HL-60/S4 treated with retinoic acid at 250 ng/mL for 4 days and 3 days (cell line): ENCODE data around the gene CPLX1.
"Not testable (repeated sequence)": the region's sequence is repeated elsewhere in the genome, so short reads cannot be mapped to it uniquely, and the experiment has no call there.

Experiments used
- in situ Hi-C: fragments of 300-500 bp; cut with MboI; formaldehyde crosslinking; loops from 2 replicates; pipeline ENCODE4 v1.7.0; 2022; ENCODE audit warnings: low sequenced_read_pairs

CPLX1 gene

DNA sequence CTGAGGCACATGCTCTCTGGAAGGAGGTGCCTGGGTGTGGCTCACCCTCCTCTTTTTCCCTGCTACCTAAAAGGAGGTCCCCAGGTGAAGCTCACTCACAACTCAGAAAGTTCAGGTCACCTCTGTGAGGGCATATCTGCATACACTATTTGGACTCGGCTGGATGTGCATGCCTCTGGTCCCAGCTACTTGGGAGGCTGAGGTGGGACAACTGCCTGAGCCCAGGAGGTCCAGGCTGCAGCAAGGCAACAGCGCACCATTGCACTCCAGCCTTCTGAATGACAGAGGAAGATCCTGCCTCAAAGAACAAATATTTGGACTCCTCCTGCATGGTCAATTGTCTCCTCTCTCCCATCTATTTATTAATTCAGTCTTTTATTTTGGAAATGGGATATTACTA, 46.4 kb downstream of the CPLX1 start:
- in situ Hi-C loops = no loop called here

- in situ Hi-C loops = no loop called here
Observed at GRCh38 chr4:777520-778262, 48.2 kb downstream of the CPLX1 start.

DNA sequence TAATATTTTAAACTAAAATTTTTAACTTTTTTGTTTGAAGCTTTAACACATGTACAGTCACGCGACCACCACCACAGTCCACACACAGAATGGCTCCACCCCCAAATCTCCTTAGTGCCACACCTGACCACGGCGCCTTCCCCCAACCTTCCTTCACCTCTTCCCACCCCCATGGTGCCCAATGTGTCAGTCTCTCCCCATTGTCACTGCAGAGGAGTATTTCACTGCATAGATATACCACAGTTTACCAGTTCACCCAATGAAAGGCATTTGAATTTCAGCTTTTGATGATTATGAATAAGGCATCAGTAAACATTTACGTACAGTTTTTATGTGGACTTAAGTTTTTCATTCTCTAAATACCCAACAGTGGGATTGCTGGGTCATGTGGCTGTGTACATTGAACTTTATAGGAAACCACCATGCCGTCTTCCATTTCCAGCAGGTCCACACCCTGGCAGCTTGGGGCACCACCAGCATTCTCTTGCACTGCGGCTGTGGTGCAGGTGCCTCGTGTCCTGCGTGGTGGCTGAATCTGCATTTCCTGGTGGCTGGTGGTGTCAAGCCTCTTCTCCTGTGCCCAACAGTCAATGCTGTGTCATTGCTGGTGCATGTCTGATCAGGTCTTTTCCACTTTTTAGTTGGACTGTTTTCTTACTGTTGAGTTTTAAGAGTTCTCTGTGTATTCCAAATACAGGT, 49.0 kb downstream of the CPLX1 start:
- in situ Hi-C loops = no loop called here

- in situ Hi-C loops = not testable (repeated sequence)
Observed at GRCh38 chr4:775485-775884, 50.4 kb downstream of the CPLX1 start.

GRCh38 chr4:774419-775092, 51.4 kb downstream of the CPLX1 start:
- in situ Hi-C loops = not testable (repeated sequence)

DNA sequence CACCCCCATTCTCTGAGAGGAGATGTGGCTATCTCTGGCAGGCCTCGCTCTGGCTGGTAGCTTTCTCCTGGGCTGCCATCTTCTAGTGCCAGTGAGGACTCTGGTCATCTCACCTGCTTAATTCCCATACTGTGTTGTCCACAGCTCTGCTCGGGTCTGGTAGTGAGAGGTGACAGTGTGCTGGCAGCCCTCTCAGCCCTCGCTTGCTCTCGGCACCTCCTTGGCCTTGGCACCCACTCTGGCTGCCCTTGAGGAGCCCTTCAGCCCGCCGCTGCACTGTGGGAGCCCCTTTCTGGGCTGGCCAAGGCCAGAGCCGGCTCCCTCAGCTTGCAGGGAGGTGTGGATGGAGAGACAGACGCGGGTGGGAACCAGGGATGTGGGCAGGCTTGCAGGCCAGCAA, 52.7 kb downstream of the CPLX1 start:
- in situ Hi-C loops = no loop called here

DNA sequence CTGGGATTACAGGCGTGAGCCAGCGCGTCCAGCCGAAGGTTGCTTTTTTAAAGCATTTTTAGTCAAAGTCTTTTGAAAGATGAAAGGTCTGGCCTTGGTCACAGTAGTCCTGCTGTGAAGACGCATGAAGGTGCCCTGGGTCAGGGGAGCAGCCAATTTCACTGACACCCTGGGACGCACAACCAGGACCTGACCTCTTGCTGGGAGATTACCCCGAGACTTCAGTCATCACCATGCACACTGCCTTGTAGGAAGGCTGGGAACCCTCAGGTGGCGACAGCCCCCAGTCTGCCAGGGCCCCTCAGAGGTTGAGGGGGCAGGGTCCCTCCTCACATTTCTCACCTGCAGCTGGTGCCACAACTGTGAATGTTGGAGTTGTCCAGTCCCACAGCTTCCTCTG, 53.2 kb downstream of the CPLX1 start:
- in situ Hi-C loops = no loop called here

DNA sequence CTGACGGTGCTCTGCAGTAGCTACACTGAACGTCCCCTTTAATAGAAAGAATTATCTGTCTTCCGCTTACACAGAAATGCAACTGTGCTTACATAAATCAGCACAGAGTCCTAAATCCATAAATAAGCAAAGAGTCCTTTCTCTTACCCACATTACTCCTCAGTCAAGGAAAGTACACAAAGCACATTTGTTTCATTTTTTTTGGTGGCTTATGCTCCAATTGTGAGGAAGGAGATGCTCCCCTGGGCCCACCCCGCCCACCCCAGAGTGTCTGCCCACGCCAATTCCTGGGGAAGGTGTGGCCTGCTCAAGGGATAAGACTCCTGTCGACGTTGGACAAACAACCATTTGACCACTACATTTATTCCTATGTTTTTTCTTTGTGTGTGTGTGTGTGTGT, 53.8 kb downstream of the CPLX1 start:
- in situ Hi-C loops = no loop called here

- in situ Hi-C loops = no loop called here
Observed at GRCh38 chr4:771464-771863, 54.5 kb downstream of the CPLX1 start.

DNA sequence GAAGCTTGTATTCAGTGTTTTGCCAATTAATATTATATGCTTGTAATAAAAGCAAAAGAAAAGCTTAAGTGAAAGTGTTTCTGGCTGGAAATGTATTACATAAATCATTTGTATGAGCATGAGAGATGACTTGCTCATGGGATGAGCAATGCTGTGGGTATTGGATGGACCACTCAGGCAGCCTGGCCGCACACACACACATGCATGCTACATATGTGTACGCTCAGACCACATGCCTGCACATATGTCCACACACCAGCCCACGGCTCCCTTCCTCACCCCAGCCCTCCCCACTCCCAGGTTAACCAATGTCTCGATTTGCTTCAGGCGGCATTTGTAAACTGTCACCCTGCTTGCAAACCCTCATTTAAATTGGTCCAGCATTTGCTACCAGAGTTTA, 55.9 kb downstream of the CPLX1 start:
- in situ Hi-C loops = no loop called here

DNA sequence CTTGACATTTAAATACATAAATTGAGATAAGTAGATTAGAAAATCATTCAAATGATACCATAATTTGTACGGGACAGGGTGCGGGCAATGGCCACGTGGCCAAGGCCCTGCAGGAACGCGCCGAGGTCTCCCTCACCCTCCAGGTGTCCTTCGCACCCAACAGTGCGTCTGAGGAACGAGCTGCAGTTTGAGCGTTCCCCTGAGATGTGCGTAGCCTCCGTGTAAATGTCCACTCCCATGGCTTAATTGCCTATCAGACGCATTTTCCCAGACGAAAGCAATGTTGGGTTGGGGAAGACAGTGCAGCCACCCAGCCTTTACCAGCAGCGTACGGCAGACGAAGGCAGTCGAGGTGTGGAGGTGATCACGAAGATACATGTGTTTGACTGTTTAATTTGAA, 56.4 kb downstream of the CPLX1 start:
- in situ Hi-C loops = no loop called here

DNA sequence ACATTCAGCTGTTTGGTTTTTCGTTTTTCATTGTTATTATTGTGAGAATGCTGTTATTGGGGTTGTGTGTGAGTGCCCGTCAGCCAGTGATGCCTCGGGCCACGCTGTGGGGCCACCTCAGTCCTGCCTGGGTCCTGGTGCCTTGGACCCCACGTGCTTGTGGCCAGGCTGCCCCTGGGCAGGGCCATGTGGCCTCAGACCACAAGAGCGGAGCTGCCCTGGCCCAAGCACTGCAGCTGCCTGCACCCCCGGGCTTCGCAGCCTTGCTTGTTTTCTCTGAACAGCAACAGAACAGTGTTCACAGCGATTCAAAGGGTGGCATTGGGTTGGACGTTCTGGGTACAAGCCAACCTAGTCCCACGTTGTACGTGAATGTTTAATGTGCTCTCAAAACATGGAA, 56.9 kb downstream of the CPLX1 start:
- in situ Hi-C loops = no loop called here

- in situ Hi-C loops = no loop called here
Observed at GRCh38 chr4:768076-768475, 57.9 kb downstream of the CPLX1 start.

DNA sequence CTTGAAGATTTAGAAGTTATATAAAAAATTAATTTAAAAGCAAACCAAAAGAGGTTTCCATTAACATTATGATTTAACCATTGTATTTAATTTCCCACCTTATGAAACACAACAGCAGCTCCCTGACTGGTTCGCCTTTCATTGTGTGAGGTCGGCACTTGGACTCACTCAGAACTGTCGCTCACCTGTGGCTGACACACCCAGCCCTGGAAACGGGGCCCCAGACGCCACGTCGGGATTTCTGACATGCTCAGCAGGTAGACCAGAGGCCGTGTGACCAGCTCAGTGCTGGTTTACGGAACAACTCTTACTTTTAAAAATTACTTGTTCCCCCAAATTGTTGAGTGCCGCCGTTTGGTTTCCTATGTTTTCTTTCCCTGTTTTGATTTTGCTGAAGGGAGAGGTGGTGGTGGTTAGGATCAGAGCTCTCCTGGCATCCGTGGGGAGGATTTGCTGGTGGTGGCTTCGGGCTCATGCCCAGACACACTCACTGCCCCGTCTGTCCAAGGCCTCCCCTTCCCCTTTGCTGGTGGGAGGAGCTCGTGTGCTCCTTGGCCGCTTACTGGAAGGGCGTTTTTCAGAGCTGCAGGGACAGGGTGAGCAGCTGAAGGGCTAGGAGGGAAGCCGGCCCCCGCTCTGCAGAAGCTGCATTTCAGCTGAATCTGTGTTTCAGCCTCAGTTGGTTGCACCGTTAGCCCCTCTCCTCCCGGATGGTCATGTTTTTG, 59.2 kb downstream of the CPLX1 start:
- in situ Hi-C loops = no loop called here

GRCh38 chr4:766152-766515, 59.8 kb downstream of the CPLX1 start:
- in situ Hi-C loops = no loop called here

DNA sequence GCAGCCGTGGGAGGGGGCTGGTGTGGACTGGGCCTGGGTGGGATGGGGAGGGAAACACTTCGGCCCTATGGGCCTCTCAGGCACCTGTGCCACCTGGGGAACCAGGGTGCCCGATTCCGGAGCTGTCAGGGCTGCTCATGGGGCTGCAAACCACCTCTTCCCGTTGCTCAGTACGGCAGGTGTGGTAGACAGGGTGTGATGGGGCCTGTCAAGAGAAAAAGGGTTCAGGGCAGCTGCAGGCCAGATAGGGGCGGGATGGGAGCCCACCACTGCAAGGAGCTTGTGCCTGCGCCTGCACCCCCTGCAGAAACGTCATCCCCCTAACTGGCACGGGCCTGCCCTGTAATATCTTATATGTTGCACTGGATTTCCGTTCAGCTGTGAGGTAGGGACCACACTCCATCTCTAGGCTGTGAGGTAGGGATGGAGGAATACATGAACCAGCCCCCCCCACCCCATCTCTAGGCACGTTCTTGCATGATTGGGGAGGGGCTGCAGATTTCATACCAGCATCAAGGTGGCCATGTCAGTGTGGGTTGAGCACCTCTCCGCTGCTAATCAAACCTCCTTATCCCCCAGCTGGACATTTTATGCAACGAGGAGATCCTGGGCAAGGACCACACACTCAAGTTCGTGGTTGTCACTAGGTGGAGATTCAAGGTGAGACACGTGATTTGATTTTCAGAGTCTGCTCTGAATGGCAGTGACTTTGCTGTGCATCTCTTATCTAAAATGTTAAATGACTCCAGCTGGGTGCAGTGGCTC, 61.3 kb downstream of the CPLX1 start:
- in situ Hi-C loops = no loop called here

GRCh38 chr4:763922-764321, 62.0 kb downstream of the CPLX1 start:
- in situ Hi-C loops = no loop called here

DNA sequence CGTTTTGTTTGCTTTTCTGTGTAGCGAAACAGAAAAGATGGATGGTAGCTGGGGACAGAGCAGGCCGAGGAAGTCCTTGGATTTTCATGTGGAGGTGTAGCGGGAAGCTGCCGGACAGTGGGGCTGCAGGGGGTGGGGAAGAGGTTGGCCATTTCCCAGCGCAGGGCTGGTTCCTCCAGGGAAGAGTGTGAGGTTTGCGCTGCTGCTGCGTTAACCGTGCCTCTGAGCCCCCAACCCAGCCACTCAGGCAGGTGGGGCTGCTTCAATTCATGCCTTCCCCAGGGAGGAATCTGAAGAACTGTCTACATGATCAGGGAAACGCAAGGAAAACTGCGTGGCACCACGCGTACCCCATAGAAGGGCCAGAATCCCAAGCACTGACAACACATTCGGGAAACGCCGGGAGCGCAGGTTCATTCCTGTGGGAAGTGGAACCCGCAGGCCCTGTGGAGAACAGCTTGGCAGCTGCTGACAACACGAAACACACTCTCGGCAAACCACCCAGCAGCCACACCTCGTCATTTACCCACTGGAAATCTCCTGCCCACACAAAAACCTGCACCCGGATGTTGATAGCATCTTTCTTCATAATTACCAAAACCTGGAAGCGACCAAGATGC, 62.6 kb downstream of the CPLX1 start:
- in situ Hi-C loops = no loop called here

- in situ Hi-C loops = no loop called here
Observed at GRCh38 chr4:762211-763190, 63.4 kb downstream of the CPLX1 start.
